ENCODE results near the gene SMYD3. TPM values are rescaled to one million over a fixed set of nuclear protein-coding genes. Genes with fewer than 3 reads are reported as not detected.
"Not testable (repeated sequence)": the region's sequence is repeated elsewhere in the genome, so short reads cannot be mapped to it uniquely, and the experiment has no call there.

Gene SMYD3
- total RNA-seq, 2 donors from 2014 or later: 8.8 to 19.0 TPM

- no peaks in the 10 kb centered on the region for H3K36me3 ChIP-seq
- TF ChIP-seq, protein P1, sequence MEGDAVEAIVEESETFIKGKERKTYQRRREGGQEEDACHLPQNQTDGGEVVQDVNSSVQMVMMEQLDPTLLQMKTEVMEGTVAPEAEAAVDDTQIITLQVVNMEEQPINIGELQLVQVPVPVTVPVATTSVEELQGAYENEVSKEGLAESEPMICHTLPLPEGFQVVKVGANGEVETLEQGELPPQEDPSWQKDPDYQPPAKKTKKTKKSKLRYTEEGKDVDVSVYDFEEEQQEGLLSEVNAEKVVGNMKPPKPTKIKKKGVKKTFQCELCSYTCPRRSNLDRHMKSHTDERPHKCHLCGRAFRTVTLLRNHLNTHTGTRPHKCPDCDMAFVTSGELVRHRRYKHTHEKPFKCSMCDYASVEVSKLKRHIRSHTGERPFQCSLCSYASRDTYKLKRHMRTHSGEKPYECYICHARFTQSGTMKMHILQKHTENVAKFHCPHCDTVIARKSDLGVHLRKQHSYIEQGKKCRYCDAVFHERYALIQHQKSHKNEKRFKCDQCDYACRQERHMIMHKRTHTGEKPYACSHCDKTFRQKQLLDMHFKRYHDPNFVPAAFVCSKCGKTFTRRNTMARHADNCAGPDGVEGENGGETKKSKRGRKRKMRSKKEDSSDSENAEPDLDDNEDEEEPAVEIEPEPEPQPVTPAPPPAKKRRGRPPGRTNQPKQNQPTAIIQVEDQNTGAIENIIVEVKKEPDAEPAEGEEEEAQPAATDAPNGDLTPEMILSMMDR (IDR thresholded peaks at IDR 0.05): no peak
- no peaks in the 10 kb centered on the region for H3K27me3 ChIP-seq (replicated peaks; ENCODE audit: insufficient read depth)
- no peak overlapping the region for H3K4me3 ChIP-seq
- ATAC-seq (ENCODE audit: insufficient number of reproducible peaks, low FRiP score, low read depth) (no peak), DNase-seq (ENCODE audit: low spot score) (no peak)
- H3K4me1 ChIP-seq (ENCODE audit: control insufficient read depth in 1 of 2, low read depth in 2 of 2): no peaks in the 10 kb centered on the region
- H3K9me3 ChIP-seq: no peaks in the 10 kb centered on the region
- H3K27ac ChIP-seq: no peak overlapping the region
Observed at GRCh38 chr1:246029616-246030015, 477.5 kb downstream of the SMYD3 start.

GRCh38 chr1:246024118-246024517 is 483.0 kb downstream of the SMYD3 start:
- H3K27ac ChIP-seq; H3K36me3 ChIP-seq; H3K27me3 ChIP-seq (replicated peaks; ENCODE audit: insufficient read depth); ATAC-seq (ENCODE audit: insufficient number of reproducible peaks, low FRiP score, low read depth); DNase-seq (ENCODE audit: low spot score); H3K4me3 ChIP-seq; H3K4me1 ChIP-seq (ENCODE audit: control insufficient read depth in 1 of 2, low read depth in 2 of 2); H3K9me3 ChIP-seq: not testable (repeated sequence)

GRCh38 chr1:246020211-246020954 is 486.7 kb downstream of the SMYD3 start:
- no peaks in the 10 kb centered on the region for H3K4me1 ChIP-seq (ENCODE audit: control insufficient read depth in 1 of 2, low read depth in 2 of 2)
- no peaks in the 10 kb centered on the region for H3K36me3 ChIP-seq
- no peak overlapping the region for H3K4me3 ChIP-seq
- ATAC-seq (ENCODE audit: insufficient number of reproducible peaks, low FRiP score, low read depth) (no peak), DNase-seq (ENCODE audit: low spot score) (no peak)
- H3K27me3 ChIP-seq (replicated peaks; ENCODE audit: insufficient read depth): no peaks in the 10 kb centered on the region
- TF ChIP-seq, protein P1 (IDR thresholded peaks at IDR 0.05): no peak
- H3K9me3 ChIP-seq: no peaks in the 10 kb centered on the region
- no peak overlapping the region for H3K27ac ChIP-seq

DNA sequence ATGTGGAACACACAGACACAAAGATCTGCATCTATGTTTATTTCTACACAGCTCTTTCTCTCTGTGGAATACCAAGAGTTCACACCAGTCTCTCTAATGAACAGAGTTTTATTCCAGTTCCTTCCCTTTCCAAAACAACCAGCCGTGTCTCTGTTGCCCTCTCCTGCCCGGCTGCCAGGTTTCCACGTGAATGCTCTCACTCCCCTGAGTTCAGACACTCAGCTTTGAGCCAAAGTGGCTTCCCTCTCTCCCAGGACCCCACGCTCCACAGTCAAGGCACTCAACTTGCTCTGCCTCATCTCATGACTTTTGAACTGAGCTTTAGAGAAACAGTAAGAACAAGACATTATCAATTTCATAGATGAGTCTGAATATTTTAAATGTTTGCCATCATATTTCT is 488.9 kb downstream of the SMYD3 start:
- Histone ChIP-seq H3K9me3 (no peaks in the 10 kb centered on the region), H3K27ac (no peak overlapping the region), H3K4me3 (no peak overlapping the region), H3K4me1 (ENCODE audit: control insufficient read depth in 1 of 2, low read depth in 2 of 2) (no peaks in the 10 kb centered on the region), H3K27me3 (replicated peaks; ENCODE audit: insufficient read depth) (no peaks in the 10 kb centered on the region), H3K36me3 (no peaks in the 10 kb centered on the region)
- TF ChIP-seq, protein P1 (IDR thresholded peaks at IDR 0.05): no peak
- ATAC-seq (ENCODE audit: insufficient number of reproducible peaks, low FRiP score, low read depth) (no peak), DNase-seq (ENCODE audit: low spot score) (no peak)

DNA sequence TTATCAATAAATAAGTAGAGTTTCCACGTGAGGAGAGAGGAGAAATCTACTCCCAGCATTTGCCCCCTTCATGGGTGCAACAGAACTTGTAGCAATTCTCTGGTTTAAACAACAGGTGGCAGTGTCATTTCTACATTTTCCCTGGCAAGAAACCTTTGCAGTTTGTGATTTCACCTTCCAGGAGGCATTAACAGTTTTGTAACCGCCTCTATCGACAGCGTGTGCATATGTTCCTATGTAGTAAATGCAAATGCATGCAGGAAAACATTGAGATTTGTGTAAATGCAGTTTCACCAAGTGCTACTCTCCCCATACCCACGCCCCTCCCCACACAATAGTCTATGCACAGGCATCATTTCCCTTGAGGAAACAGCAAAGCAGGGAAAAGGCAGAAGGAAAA is 494.7 kb downstream of the SMYD3 start:
- DNase-seq (ENCODE audit: low spot score): no peak
- TF ChIP-seq, protein P1 (IDR thresholded peaks at IDR 0.05): no peak
- H3K4me3 ChIP-seq: no peak overlapping the region
- peaks cover 0 to 9% of the 10 kb centered on the region in 2 donors for H3K4me1 ChIP-seq (ENCODE audit: control insufficient read depth in 1 of 2, low read depth in 2 of 2)
- H3K27ac ChIP-seq: no peak overlapping the region
- no peaks in the 10 kb centered on the region for H3K36me3 ChIP-seq
- H3K27me3 ChIP-seq (replicated peaks; ENCODE audit: insufficient read depth): no peaks in the 10 kb centered on the region
- H3K9me3 ChIP-seq: no peaks in the 10 kb centered on the region
- no peak for ATAC-seq (ENCODE audit: insufficient number of reproducible peaks, low FRiP score, low read depth)

DNA sequence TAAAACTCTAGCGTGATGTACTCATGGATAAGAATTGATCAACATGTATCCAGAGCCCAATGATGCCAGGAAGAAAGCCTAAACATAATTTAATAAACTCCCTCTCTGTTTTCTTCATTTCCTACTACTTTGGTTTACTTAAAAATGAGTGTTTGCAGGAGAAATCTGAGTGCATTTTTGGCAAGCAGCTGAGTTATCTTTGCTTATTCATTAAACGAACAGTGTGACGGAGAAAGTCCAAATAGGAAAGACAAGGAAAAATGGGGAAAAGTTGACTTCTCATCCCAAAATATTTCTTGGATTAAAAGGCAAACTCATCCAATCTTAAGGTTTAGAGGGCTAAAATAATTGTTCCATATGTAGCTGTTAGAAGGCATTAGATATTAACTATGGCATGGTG is 496.7 kb downstream of the SMYD3 start:
- TF ChIP-seq, protein P1 (IDR thresholded peaks at IDR 0.05): no peak
- Histone ChIP-seq H3K27me3 (replicated peaks; ENCODE audit: insufficient read depth) (no peaks in the 10 kb centered on the region), H3K4me1 (ENCODE audit: control insufficient read depth in 1 of 2, low read depth in 2 of 2) (peaks cover 0 to 11% of the 10 kb centered on the region in 2 donors), H3K27ac (no peak overlapping the region), H3K4me3 (no peak overlapping the region), H3K36me3 (no peaks in the 10 kb centered on the region), H3K9me3 (no peaks in the 10 kb centered on the region)
- no peak for DNase-seq (ENCODE audit: low spot score)
- ATAC-seq (ENCODE audit: insufficient number of reproducible peaks, low FRiP score, low read depth): no peak
